OCI-LY7 (cell line): ENCODE data around the gene SLC10A3.

ENCODE experiments used
- EZH2phosphoT487 ChIP-seq: fragments of 200-600 bp; sonication (generic); IDR thresholded peaks from 2 replicates; pipeline ENCODE4 v1.6.1; 2018; ENCODE audit warnings: low read depth, borderline replicate concordance, mild to moderate bottlenecking, mixed run types, antibody characterized with exemption, low read length, moderate library complexity, mixed read lengths
- TF ChIP-seq, protein P1 (sequence below): fragments of 200-600 bp; sonication (generic); conservative IDR thresholded peaks from 2 replicates; pipeline ENCODE4 v1.5.1; 2014; ENCODE audit warnings: mild to moderate bottlenecking, antibody characterized with exemption, low read length, moderate library complexity, mixed read lengths

- TF ChIP-seq, protein P1, sequence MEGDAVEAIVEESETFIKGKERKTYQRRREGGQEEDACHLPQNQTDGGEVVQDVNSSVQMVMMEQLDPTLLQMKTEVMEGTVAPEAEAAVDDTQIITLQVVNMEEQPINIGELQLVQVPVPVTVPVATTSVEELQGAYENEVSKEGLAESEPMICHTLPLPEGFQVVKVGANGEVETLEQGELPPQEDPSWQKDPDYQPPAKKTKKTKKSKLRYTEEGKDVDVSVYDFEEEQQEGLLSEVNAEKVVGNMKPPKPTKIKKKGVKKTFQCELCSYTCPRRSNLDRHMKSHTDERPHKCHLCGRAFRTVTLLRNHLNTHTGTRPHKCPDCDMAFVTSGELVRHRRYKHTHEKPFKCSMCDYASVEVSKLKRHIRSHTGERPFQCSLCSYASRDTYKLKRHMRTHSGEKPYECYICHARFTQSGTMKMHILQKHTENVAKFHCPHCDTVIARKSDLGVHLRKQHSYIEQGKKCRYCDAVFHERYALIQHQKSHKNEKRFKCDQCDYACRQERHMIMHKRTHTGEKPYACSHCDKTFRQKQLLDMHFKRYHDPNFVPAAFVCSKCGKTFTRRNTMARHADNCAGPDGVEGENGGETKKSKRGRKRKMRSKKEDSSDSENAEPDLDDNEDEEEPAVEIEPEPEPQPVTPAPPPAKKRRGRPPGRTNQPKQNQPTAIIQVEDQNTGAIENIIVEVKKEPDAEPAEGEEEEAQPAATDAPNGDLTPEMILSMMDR: no peak
- TF ChIP-seq EZH2phosphoT487: no peak
Observed at GRCh38 chrX:154477891-154478477, 12.4 kb downstream of the SLC10A3 start.
